Adrenal gland (tissue), 5 donors: Measurements from ENCODE around the gene CCL14.

Source experiments
- CTCF ChIP-seq, 6 experiments: fragments of 450-650 bp in 4 of 6; fragments of 200-600 bp in 2 of 6; sonication (generic) in 1 of 6; IDR thresholded peaks; 1 replicate in 5 of 6; 2 replicates in 1 of 6; pipeline versions ENCODE4 v1.5.1 to v1.8.0; 2016 to 2021; ENCODE audit warnings: antibody characterized with exemption in 6 of 6, mild to moderate bottlenecking in 2 of 6, moderate library complexity in 1 of 6
- POLR2A ChIP-seq, 2 donors: fragments of 450-650 bp; IDR thresholded peaks; one replicate each; pipeline ENCODE4 v1.6.1; 2017; ENCODE audit warnings: antibody characterized with exemption in 2 of 2, mild to moderate bottlenecking in 2 of 2, moderate library complexity in 1 of 2
- donor health status: DM: no; HTN: no; CAD: no.

GRCh38 chr17:35988164-35988563, 1.6 kb upstream of the CCL14 start:
- no peak for TF ChIP-seq POLR2A (IDR thresholded peaks at IDR 0.05)
- no peak for TF ChIP-seq CTCF (IDR thresholded peaks at IDR 0.05)
